Stimulated activated CD8-positive, alpha-beta memory T cell treated with anti-CD3 and anti-CD28 coated beads, Interleukin-12 subunit alpha, Interleukin-12 subunit beta, amount 100 ng/mL, for 4 hours (primary cell): ENCODE data around the gene SERGEF.

Source experiments
- DNase-seq: peaks from one replicate; pipeline ENCODE4 v3.0.0-alpha.2; 2020; ENCODE audit warnings: low read depth

The SERGEF gene

DNA sequence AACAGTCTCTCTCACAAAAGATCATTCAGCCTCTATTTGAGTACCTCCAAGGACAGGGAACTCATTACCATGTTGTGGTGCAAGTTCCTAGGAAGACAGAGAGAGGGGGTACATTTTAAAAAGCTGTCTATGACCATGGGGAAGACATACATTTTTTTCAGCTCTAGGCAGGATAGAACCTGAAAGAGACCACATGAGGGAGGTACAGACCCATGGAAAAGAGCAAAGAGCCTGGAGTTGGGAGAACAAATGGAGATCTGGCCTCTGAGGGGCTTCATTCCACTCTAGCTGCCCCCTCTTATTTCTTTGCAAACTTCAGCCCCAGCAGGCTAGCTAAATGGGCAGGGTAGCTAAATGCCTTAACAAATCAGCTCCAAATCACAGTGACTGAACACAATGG lies 241.9 kb downstream of the SERGEF start:
- no peak for DNase-seq

DNA sequence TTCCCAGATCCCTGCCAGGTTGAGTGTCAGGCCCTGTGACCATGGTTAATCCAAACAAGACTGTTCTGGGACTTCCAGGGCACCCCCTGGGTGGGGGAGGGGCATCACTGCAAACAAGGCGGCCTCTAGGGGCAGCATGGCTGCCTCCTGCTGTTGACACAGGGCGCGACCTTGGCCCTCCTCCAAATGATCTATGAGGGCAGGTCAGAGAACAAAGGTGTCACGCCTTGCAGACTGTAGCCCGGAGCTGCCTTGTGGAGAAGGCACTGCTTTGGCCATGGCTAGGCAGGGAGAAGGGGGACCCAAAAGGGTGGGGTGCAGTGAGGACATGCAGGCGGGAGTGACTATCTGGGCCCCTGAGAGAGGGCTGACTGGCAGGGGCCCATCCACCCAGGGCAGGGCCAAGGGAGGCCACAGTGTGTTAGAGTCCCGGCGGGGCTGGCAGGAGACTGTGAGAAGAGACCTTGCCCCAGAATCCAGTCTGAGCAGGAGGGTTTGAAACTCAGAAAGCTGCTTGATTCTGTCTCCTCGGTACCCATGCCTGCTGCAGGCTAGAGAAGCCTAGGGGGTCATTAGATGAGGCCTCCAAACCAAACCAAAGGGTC lies 242.7 kb downstream of the SERGEF start:
- DNase-seq: no peak

DNA sequence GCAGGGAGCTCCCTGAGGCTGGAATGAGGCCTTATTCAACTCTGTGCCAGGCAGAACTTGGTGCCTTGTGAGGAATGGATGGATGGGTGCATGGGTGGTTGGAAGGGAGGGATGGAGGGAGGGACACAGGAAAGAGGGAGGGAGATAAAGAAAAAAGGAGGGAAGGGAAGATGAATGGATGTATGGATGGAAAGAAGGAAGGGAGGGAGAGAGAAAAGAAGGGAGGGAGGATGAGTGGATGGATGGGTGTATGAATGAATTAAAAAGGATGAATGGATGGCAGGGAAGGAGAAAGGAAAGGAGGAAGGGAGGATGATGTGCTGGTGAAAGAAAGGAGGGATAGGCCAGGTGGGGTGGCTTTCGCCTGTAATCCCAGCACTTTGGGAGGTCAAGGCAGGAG lies 243.6 kb downstream of the SERGEF start:
- no peak for DNase-seq

DNA sequence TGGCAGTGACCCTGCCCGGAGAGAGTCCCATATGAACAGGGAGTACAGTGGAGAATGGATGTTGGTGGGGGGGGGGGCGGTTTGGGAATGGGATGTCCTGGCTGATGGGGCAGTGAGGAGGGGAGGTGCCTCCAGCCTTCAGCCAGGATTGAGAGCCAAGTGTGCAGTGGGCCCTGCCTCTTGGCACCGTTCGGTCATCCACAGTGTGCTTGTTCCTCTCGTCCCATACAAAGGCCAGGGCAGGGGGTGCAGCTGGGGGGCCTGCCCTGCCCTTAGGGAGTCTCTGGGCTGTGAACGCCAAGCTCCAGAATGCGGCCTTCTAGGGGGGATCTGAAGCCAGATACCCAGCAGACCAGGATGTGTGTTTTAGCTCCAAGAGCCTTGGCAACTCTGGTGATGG lies 244.3 kb downstream of the SERGEF start:
- no peak for DNase-seq

DNA sequence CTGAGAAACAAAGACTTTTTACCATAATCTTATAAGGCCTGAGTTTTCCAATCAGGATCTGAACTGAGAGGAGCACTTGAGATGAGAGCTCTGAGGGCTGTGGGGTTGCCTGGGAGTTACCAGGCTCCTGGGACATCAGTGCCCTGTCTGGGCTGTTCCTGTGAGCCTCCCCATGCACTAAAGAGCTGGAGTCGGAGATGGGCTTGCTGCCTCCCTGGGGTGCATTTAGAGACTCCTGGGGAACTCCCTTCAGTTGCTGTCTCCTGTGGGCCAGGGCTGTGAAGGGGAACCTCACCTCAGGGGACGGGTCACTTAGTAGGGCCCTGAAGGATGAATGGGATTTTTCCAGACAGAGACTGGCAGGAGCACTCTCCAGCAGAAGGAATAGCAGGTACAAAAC lies 244.9 kb downstream of the SERGEF start:
- no peak for DNase-seq

DNA sequence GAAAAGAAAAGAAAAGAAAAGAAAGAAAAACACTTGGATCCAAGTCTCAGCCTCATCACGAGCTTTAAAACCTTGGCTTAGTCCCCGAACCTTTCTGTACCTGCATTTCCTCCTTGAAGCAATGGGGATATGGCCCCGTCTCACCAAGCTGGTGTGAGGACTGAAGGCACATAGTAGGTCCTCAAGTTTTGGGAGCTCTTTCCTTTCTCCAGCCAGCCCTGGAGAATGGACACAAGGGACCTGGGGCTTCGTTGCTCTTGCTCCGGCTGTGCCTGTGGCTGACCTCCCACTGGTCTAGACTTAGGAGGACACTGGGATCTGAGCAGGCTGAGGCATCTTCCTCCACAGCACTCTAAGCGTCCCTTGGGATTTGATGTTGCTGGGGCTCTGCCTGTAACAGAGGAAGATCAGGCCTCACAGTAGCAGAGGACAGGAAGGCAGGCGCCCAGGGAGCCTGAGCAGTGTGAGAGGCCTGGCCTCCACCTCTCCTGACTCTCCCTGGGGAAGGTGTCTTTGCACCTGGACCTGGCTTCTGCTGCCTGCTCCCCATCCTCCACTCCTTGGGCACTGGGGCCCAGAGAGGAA lies 245.5 kb downstream of the SERGEF start:
- DNase-seq: no peak

DNA sequence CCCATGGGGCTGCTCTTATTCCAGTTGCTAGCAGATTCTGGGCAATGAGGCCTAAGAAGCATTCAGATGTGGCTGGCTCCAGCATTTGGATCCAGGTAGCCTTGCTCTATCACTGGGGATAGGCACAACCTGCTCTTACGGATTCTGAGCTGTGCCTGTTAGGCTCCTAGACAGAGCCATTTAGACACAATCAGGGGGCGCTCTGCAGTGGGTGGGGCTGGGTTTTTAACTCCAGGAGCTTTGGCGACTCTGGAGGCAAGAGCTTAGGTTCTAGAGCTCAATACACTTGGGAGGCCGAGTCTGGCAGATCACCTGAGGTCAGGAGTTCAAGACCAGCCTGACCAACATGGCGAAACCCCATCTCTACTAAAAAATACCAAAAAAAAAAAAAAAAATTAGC lies 246.3 kb downstream of the SERGEF start:
- no peak for DNase-seq

DNA sequence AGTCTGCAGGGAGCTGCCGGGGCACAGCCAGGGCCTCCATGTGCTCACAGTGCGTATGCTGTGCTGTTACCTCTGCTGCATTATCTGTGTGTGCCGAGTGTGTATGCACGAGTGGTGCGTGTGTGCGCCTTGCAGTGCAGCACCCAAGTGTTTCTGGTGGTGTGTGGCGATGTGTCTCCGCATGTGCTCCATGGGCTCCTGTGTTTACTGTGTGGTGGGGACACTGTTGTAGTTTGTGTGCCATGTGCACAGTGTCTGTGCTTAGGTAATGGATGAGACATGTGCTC lies 246.8 kb downstream of the SERGEF start:
- no peak for DNase-seq

DNA sequence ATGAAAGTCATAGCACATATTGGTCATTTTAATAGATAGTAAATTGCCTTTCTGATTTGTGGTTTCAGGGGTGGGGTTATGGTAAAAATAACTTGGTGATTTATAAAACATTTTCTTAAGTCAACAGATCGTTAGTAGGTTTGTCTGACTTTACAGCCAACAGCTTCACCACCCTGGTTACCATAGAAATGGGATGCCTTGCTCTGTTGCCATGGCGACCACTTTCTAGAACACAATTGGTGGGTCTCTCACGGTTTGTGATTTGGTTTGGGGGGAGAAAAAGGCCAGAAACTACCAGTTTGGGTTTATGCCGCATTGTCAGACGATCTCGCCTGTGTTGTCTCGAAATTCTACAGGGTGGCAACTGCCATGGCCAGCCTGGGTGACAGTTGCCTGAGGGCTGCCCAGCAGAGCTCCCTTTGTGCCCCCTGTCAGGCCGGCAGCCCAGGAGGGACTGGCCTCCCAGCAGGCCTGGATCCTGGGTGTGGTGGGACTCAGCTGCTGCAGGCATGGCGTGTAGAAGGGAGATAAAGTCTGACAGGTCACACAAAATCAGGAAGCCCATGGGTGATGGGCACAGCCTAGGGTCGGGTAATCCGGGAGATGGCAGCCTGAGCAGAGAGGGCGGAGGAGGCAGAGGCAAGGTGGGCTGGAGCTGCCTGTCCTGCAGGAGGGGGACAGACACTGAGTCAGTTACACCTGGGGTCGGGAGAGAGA lies 247.3 kb downstream of the SERGEF start:
- DNase-seq: no peak

DNA sequence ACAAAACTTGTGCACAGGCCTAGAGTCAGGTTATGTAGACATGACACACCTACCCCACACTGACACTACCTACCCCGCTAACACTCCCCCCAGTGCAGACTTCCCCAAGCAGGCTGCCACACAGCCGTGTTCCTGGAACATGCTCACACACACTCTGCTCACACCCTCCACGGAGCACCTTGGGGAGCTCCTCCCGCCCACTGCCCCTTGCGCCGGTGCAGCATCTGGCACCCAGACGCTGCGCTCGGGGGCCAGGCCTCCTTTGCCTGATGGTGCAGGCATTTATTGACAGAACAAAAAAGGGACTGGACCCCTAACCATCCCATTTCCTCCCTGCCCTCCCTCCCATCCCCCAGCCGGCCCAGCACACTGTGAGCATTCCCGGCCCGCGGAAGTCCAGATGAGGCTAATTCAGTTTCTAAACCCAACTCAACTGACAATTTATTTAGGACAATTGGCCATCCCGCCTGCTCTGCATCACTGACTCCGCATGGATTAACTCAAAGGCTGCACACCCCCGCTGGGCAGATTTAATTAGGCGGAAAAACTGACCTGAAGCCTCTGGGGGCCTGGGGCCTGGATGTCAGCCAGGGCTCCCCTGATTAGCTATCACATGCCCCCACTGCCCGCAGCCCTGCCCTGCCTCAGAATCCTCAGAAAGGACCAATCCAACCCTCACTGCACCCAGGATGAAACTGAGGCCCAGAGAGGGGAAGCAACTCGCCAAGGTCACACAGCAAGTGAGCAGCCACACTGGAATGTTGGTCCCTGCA lies 248.2 kb downstream of the SERGEF start:
- no peak for DNase-seq

DNA sequence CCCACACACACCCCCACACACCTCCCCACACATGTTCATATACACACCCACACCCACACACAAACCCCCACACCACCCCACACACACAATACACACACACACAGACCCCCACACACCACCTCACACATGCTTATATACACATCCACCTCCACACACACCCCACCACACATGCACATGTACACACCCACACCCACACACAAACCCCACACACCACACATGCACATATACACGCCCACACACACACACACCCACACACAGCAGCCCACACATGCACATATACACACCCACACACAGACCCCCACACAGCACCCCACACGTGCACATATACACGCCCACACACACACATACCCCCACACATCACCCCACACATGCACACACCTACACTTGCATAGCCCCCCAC lies 249.1 kb downstream of the SERGEF start:
- DNase-seq: no peak

DNA sequence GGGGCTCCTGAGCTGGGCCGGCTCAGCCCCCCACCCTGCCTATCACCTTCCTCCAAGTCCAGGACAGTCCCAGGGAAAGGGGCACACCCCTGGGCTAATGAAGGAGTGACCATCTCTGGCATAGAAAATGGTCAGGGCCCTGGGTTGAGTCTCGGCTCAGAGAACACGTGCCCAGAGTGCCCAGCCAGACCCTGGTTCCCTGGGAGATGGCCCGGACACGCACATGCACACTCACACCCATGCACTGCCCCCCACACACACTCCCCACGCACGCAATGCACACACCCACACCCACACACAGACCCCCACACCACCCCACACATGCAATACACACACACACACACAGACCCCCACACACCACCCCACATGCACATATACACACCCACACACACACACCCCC lies 249.6 kb downstream of the SERGEF start:
- no peak for DNase-seq

DNA sequence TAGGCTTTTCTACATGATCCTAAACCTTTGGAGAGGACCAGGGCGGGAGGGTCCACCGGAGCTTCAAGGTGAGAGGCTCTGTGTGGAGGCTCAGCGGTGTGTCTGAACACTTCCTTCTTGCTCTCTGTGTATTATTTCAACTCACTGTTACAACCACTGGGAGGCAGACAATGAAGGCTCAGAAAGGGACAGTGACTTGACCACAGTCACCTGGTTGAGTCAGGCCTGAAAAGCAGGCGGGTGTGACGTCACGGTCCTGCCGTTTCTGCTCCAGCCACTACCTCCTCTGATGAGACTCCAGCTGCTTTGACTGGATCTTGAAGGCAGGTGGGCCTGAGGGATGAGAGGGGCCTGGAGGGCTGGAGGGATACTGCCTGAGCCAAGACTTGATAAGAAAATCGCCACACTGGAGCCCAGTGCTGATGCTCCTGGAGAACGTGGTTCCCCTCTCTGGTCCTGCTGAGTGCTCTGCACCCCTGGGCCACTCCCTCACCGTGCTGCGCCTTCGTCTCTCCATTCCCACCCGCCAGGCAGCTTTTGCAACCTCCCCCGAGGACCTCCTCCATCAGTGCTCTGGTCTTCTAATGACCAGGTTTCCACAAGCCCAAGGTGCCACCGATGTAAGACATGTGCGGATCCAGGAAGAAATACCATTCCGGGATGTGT lies 250.4 kb downstream of the SERGEF start:
- DNase-seq: no peak

DNA sequence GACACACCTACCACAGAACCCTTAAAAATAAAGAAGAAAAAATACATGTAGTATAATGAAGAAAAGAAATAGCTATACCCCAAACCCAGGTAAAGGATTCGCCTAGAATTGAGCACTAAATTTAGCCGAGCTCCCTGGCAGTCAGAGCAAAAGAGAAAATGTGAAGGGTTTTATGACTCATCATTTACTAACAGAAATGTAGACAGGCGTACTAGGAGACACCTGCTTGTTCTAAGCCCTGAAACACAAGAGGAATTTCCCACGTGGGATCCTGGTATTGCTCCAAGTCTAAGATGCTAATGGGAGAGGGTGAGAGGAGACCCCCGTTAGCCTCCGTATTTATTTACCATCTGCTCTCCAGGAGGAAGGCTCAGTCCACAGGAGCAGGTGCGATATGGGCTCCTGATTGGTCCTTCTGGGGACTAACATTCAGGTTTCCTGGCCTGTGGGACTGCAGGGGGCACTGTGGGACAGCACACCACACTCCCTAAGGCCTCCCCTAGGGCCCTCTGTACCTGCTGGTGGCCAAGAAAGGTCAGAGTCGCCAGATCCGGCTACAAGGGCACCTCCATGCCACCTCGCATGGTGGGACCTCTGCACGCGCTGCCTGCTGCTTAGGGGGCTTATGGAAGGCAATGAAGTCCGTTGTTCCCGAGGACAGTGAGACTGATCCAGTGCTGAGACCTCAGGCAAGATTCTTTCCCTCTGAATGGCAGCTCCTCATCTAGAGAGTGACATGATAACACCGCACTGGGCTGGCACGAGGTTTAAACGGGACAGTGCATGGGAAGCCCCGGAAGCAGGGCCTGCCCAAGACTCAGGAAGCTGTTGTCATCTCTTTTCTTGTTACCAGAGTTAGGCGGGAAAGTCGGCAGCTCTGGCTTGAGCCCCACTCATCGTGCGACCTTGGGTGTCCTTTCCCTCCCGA lies 252.5 kb downstream of the SERGEF start:
- DNase-seq: no peak

DNA sequence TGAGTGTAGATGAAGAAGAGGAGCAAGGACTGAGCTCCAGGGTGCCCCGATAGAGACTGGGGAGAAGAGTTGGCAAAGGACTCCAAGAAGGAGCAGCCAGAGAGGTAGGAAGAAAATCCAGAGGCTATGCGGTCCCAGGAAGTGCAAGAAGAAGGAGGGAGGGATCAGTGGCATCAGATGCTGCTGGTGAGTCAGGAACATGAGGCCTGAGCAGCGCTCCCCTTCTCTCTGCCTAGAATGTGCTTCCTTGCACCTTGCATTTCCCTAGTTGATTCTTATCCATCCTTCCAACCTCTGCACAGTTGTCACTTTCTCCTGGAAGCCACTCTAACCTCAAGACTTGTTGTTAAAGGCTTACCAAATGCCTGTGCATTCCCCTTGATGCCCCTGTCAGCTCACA lies 257.0 kb downstream of the SERGEF start:
- no peak for DNase-seq

DNA sequence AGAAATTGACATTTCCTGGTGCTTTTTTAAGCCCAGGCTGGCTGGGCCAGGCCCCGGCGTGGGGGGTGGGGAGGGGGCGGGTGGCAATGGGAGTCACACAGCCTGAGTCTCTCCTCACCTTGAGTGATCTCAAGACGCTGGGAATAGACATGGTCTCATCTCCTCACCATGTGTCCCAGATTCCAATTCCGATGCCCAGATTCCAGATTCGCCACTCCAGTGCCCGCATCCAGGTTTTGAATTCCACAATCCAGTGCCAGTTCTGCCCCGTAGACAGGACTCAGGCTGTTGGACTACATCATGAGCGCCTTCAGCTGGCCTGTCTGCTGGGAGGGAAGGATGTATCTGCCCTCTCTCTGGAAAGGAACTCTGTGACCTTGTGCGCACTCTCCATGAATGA lies 259.2 kb downstream of the SERGEF start:
- DNase-seq: no peak

DNA sequence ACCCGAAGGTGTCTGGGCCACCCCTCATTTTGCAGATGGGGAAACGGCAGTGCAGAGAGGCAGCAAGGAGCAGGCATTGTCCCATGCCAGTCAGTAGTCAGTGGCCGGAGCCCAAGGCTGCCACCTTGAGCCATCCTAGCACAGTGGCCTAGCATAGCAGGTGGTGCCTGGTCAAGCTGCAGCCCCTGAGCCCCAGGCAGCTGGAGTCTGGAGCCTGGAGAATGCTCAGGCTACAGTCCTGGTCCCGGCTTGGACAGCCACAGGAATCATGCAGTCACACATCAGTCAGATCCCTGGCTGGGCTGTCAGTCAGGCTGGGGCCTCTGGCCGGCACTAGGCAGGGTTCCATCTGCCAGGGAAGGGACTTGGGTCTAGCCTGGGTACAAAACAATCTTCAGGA lies 259.7 kb downstream of the SERGEF start:
- DNase-seq: no peak

DNA sequence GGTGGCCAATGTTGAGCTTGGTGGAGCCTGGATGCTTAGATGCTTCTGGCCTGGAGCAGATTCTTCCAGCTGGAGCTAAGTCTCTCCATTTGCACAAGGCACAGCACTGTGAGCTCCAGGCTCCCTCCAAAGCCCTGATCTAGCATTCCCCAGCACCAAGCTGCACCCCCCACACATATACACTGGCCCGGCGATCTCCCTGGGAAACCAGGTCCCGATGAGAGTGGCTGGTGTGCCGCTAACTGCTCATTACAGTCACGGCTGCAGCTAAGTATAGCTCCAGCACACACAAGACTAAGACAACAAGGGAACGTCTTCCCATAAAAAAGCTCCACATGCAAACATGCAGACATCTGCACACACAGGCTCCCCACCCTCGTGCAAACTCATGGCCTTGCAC lies 260.7 kb downstream of the SERGEF start:
- no peak for DNase-seq

DNA sequence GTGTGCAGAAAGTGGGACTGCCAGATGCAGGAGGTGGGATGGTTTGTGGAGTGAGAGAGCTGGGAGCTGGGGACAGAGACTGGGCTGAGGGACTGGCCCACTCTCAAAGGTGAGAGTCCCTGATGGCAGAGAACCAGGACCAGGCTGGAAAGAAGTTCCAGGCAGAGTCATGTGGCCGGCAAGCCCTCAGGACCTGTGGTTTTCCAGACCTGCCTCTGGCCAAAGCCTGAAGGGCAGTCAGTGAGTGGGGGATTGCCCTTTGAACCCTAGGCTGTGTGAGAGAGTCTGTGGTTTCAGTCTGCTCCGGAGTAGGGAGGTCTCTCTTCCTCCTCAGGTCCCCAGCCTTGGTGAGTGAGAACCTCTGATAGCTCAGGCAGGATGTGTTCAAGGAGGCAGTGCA lies 261.3 kb downstream of the SERGEF start:
- no peak for DNase-seq

DNA sequence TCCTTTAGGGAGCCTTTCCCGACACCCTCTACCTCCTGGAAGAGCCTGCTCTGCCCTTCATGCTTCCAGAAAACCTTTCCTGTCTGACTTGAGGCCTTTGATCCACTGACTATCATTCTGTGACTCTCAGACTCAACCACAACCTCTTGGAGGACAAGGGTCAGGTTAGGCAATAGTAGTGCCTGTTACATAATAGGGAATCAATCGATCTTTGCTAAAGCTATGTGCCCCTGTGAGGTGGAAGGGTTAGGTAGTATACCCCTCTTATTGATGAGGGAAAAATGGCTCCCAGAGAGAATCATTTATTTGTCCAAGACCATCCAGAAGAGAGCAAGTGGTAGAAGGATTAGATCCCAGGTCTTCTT lies 262.1 kb downstream of the SERGEF start:
- no peak for DNase-seq

DNA sequence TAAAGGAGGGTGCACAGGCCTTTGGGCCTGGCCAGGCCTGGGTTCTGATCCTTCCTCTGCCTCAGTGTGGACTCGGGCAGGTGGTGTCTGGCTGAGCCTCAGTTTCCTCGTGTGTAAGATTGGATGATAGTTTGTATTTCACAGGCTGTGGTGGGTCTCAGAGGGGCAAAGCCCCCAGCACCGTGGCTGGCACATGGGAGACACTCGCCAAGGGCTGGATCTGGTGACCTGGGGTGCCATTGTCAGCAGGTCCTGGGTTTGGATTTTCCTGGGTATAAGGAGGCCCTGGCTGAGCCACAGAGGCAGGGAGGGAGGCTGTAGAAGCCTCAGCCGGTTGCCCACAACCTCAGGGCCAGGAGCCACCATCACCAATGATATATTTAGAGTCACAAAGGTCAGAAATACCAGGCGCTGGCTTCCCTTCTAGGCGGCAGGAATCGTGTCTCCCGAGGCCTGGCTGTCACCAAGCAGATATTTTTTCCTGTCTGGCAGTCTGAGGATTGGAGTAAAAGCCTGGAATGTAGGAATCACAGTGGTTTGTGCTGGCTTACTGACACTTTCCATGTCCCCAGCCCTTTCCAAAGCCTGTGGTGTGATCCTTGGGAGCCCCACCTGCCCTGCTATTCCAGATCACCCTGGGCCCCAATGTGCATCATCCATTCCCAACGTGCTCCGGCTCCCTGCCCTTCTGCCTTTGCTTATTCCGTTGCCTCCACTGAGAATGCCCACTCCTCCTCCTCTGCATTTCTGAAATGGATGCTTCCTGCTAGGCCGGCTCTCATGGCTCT lies 262.6 kb downstream of the SERGEF start:
- DNase-seq: no peak
